GM21526 (cell line): ENCODE data around the gene CCNB3.
A peak's percentile ranks its signal among the peaks of the same experiment; 100 is the strongest.

ENCODE experiments used
- ATAC-seq: cut with Tn5 transposase; IDR thresholded peaks from one replicate; pipeline ENCODE4 v1.9.1; 2021; ENCODE audit warnings: moderate library complexity; ENCODE audit not compliant: unreplicated experiment, low FRiP score

Gene CCNB3, protein sequence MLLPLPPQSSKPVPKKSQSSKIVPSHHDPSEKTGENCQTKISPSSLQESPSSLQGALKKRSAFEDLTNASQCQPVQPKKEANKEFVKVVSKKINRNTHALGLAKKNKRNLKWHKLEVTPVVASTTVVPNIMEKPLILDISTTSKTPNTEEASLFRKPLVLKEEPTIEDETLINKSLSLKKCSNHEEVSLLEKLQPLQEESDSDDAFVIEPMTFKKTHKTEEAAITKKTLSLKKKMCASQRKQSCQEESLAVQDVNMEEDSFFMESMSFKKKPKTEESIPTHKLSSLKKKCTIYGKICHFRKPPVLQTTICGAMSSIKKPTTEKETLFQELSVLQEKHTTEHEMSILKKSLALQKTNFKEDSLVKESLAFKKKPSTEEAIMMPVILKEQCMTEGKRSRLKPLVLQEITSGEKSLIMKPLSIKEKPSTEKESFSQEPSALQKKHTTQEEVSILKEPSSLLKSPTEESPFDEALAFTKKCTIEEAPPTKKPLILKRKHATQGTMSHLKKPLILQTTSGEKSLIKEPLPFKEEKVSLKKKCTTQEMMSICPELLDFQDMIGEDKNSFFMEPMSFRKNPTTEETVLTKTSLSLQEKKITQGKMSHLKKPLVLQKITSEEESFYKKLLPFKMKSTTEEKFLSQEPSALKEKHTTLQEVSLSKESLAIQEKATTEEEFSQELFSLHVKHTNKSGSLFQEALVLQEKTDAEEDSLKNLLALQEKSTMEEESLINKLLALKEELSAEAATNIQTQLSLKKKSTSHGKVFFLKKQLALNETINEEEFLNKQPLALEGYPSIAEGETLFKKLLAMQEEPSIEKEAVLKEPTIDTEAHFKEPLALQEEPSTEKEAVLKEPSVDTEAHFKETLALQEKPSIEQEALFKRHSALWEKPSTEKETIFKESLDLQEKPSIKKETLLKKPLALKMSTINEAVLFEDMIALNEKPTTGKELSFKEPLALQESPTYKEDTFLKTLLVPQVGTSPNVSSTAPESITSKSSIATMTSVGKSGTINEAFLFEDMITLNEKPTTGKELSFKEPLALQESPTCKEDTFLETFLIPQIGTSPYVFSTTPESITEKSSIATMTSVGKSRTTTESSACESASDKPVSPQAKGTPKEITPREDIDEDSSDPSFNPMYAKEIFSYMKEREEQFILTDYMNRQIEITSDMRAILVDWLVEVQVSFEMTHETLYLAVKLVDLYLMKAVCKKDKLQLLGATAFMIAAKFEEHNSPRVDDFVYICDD (N-terminal part only)

DNA sequence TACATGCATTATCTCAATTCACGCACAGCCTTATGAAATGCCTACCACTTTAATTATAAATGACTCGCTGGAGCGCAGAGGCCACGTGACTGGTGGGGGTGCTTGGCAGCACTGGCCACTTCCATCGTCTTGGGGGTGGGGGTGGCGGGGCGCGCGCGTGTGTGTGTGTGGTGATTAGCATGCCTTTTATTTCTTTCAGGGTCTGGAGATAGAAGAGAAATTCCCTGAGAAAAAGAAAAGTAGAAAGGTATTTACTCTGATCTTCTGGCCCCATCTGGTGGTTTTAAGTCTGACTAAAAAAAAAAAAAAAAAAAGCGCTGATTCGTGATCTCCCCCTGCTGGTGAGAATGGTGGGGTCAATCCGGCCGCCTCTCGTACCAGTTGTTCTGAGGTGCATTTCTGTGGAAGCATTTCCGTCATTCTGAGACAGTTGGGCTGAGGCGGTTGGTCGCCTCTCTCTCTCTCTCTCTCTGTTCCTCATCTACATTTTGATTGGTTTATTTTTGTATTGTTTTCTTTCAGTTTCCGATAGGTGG lies at the start of gene CCNB3:
CCNB3 (plus strand) TSS at position 402 of the 536 bp plus-strand sequence. CDS start 80,399 bp downstream, outside the sequence.
- peak; percentile 87 for ATAC-seq

DNA sequence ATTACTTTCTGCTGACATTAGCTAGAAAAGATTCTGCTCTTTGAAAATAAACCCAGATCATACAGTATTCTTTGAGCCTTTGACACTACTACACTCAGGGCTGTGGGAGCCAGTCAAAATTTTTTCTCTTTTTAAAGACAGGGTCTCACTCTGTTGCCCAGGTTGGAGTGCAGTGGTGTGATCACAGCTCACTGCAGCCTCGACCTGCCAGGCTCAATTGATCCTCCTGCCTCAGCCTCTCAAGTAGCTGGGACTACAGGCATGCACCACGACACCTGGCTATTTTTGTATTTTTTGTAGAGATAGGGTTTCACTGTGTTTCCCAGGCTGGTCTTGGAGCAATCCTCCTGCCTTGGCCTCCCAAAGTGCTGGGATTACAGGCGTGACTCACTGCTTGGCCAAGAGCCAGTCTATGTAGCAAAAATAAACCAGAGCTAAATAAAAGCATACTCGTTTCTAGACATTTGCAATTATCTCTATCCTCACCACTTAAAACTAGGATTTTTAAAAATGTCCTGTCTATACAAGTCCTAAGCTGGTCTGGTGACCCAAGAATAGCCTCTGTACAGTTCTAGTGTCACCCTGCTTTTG lies 46.9 kb upstream of the CCNB3 start:
- ATAC-seq, result no peak

DNA sequence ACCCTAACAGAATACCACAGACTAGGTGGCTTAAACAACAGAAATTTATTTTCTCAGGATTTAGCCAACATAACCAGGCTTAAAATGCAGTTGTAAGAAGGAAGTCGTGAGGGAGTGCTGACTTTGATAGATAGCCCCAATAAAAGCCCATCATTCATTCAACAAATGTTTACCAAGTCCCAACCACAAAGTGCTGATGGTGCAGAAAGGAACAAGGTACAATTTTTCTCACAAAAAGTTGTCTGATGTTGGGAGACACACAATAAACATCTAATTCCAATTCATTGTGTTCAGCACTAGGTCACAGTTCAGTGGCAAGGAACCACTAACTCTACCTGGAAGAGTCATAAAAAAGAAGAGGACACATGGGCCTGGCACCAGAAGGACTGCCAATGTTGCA lies 46.0 kb upstream of the CCNB3 start:
- no peak for ATAC-seq

DNA sequence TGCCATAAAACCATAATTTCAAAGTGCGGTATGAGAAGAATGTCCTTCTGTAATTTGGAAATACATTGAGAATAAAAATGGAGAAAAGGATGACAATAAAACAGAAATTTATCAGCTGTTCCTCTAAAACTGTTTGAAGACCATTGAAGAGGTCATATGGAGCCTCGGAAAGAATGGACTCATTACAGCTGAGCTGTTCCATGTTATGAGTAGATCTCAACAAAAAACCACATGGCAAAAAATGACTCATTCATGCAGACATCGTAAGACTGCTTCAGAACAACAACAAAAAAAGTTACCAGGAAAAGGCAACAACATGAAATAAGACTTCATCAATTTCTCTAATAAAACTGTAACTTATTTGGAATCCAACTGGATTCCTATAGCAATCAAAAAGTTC lies 43.4 kb upstream of the CCNB3 start:
- no peak for ATAC-seq

DNA sequence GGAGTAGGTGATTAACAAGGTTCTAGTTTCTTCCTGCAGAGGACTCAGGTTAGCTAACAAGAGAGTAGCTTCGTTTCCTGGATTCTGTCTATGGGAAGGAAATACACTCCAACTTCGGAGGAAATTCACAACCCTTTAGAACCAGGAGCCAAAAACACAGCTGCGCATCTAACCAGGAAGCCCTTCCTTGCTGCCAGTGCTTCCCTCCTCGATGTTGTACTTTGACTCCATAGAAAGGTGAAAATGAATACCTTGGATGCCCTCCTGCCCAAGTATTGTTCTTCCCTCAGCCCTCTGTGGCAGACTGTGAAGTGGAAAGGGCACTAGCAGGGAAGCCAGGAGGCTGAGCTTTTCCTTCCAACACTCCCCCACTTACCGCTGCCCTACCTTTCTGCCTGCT lies 38.8 kb upstream of the CCNB3 start:
- ATAC-seq, result no peak

DNA sequence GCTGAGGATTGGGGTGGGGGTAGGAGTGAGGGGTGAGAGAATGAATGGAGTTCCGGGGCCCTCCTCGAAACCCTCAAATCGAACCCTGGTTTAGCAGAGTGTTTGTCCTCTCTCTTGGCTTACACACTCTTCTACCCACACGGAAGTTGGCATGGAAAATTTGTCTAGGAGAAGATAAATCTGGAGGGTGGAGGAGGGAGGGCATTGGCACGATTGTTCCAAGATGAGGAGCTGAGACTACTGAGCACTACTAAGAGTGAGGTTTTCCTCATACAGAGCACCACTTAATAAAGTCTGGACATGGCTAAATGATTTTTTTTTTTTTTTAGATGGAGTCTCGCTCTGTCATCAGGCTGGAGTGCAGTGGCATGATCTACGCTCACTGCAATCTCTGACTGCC lies 37.2 kb upstream of the CCNB3 start:
- ATAC-seq, result no peak

DNA sequence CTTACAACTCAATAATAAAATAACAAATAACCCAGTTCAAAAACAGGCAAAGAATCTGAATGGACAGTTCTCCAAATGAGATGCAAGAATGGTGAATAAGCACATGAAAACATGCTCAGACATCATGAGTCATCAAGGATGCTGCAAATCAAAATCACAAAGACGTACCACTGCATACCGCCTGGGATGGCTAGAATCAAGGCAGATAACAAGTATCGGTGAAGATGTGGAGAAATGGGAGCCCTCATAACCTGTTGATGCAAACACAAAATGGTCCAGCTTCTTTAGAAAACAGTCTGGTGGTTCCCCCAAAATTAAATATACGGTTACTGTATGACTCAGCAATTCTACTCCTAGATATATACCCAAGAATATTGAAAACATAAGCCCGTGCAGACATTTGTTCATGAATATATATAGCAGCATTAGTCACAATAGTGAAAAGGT lies 36.3 kb upstream of the CCNB3 start:
- ATAC-seq, result no peak

DNA sequence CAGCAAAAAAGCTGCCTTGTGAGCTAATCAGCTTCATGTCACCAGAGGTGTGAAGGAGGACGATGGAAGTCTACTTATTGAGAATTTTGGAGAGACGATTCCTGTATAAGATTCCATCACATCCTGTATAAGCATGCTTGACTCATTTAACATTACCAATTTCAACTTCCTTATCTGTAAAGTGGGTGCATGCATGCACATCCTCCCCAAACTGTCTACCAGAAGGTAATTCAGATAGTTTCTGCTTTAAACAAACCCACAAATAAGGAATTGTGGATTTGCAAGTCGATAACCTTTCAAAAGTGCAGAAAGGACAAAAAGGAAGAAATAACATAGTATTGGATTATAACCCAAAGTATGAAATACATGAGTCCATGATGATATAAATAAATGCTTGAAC lies 34.8 kb upstream of the CCNB3 start:
- ATAC-seq, result no peak

DNA sequence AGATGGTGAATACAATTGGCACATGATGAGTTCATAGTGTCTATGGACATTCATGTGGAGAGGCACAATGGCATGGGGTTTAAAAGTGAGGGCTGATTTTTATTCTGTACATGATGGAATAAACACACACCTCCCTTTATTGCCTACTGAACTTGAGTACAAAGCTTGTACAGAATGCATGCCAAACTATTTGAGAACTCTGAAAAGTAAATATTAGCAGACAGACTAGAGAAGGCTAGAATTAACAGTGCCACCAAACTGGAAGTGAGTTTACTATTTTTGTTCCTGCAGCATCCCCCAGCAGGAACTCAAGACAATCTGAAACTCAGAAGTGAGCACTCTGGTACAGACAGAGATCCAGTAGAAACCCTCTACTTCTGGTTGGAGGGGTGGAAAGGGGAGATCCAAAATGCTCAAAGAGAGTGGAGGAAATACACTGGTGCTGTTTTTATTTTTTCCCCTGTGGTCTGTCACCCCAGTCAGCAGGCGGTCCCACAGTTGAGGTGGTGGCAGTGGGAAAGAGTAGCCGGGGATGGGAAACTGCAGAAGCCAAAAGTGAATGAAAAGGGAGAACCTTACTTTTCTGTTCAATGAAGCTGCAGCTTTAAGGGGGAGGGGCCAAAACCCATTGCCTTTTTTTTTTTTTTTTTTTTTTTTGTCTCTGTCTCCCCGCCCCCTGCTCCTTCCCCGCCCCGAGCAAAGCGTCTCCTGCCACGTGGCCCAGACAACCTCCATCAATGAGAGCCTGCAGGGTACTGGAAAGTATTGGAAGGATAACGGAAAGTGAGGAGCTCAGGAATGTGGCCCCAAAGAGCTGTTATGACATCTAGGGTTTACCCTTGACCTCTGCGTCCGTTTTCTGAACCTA lies 24.3 kb upstream of the CCNB3 start:
- no peak for ATAC-seq

DNA sequence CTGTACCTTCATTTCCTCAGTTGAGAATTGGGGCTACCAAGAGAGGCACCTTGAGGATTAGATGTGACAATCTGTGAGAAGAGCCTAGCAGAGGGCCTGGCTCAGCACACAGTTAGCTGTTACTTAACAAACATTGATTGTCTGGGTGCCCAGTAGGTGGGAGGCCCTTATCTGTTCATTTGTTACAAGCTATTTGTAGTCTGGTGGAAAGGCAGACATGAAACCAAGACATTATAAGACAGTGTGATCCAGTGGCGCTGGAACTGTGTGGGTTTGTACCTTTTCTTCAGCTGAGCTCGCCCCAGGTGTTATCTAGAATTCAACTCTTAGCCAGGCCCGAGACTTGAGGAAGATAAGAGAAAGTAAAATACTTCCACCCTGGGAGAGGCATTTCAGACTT lies 20.7 kb upstream of the CCNB3 start:
- ATAC-seq, result no peak

DNA sequence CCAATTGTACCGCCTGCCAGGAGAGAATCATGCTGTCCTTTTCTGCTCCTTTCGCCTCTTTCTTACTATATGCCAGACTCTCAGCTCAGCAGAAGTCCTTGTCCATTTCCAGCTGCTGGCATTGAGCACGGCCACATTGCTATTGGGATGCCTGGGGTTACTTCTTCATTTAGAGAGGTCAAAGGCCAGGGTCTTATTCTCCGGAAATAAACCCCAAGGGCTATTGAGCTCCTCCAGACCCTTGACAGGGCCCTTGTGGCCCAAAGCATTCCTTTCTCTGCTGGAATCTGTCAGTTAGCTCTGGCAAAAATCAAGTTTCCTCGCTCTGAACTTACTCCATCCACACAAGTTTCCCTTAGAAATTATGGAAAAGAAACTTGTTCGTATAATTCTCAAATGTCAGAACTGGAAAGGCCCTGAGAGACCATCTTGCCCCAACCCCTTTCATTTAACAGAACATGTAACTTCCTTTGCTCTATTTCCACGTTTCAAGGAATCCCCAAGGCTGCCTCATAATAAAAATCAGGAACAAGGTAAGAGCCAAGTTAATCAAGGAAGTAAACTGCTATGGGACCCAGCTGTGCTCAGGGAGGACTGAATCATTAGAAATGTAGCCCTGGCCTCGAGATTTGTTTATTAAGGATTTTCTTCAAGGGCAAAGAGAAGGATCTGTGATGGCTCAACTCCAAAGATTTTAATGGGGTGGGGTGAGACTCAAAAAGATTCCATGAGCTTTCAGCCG lies 15.5 kb upstream of the CCNB3 start:
- no peak for ATAC-seq

DNA sequence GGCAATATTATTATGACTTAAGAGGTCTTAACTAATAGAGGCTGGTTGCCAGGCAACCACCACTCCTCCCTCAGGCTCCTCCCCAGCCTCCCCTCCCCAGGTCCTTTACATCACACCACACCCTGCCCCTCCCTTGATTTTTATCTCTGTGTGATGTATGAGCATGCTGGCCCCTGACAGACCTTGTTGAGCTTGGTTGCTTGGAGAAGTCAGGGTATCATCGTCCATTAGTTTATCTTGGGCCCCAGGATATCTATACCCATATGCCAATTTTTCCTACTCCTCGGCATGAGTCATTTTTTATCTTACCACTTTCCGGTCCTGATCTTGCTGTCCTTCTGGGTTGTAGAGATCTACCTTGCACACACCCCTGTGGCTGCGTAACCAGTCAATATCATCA lies 6.2 kb upstream of the CCNB3 start:
- ATAC-seq, result no peak

DNA sequence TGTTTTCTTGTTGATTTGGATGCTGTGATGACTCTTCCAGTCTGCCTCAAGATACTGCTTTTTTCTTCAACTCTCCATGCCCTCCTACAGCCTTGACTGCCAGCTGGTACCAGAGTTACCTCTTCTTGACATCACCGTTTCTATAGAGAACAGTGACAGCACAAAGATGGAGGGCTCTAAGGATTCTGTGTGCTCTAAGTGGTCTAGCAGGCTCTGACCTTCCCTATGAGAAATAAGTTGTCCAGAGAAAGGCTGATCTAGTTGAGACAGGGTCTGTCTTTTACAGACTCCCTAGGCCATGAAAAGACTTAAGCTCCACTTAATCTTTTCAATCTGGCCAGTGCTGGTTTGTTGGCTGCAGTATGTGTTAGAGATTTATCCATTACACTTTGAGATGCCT lies 3.7 kb upstream of the CCNB3 start, which contains the start of gene AKAP4:
AKAP4 (minus strand) TSS at position 101 of the 400 bp plus-strand sequence. CDS start 118 bp downstream, outside the sequence.
- no peak for ATAC-seq

DNA sequence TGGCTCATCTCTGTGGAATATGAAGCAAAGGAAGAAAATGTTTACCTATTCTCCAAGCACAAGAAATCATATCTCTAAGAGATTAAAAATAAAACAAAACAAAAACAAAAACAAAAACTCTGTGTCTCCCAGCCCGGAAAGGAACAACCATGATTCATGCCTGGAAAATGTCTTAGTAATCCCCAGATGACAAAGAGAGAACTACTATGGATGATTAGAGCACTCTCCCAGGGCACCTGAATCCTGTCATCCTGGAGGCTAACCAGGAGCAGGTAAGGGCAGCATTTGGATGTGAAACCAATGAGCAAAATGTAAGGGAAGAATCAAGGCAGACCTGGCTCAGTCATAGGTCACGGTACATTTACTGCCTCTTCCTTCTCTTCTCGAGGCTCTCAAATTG lies 2.0 kb upstream of the CCNB3 start:
- ATAC-seq, result no peak

DNA sequence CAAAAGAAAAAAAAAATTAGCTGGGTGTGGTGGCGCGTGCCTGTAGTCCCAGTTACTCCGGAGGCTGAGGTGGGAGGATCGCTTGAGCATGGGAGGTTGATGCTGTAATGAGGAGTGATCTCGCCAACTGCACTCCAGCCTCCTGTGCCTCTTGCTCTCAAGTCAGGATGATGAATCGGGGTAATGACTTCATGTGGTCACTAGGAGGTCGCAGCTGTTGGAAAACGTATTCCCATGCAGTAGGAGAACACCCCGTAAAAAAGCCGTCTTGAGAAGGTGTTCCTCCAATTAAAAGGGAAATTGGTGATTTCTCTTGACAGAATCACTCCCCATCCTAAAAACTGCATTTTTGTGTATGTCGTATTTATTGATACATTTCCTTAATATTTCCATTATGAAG lies 2.2 kb downstream of the CCNB3 start:
- no peak for ATAC-seq

DNA sequence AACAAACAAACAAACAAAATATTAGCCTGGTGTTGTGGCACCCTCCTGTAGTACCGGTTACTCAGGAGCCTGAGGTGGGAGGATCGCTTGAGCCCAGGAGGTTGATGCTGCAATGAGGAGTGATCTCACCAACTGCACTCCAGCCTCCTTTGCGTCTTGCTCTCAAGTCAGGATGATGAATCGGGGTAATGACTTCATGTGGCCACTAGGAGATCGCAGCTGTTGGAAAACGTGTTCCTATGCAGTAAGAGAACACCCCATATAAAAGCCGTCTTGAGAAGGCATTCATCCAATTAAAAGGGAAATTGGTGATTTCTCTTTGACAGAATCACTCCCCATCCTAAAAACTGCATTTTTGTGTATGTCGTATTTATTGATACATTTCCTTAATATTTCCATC lies 6.9 kb downstream of the CCNB3 start:
- ATAC-seq, result no peak

DNA sequence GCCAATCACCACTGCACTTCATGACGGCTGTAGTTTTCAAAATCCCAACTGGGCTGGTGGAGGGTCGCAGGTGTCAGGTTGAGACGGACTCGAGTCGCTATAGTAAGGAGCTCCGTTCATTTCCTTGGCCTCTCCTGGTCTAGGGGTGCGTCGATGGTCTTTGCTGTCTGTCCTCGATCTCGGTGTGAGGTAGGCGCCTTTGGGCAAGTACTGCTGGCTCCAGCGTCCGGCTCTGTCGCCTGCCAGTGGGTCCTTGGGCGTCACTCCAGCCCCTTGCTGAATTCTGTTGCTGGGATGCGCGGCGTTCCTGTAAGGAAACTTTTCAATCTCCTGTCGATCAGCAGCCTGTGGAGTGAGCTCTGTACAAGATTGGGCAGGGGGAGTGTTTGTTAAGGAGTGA lies 76.7 kb downstream of the CCNB3 start:
- ATAC-seq, result no peak

DNA sequence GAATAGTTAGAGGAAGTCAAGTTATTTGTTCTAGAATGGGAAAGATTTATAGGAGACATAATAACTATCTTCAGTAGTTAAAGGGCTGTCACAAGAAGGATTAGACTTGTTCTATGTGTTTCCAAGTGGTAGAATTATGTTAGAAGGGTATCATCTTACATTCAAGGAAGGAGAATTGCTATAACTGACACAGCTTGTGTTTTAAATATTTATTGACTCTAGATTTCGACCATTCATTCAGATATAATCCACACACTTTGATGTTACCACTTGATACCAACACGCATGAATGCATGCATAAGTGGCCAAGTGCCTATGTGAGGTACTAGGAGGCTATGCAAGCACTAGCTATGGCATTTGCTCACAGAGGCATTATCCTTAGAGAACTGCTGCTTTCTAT lies 122.7 kb downstream of the CCNB3 start:
- no peak for ATAC-seq
